HG03575 (cell line): ENCODE results near the gene TLE4.

ENCODE experiments used
- ATAC-seq: cut with Tn5 transposase; IDR thresholded peaks from one replicate; pipeline ENCODE4 v1.9.1; 2021; ENCODE audit not compliant: unreplicated experiment, insufficient number of reproducible peaks, low FRiP score; ENCODE audit errors: extremely low read depth

Gene TLE4

GRCh38 chr9:79698967-79699366 is 127.2 kb downstream of the TLE4 start:
- ATAC-seq = no peak

GRCh38 chr9:79699479-79699878 is 127.7 kb downstream of the TLE4 start:
- ATAC-seq = no peak

DNA sequence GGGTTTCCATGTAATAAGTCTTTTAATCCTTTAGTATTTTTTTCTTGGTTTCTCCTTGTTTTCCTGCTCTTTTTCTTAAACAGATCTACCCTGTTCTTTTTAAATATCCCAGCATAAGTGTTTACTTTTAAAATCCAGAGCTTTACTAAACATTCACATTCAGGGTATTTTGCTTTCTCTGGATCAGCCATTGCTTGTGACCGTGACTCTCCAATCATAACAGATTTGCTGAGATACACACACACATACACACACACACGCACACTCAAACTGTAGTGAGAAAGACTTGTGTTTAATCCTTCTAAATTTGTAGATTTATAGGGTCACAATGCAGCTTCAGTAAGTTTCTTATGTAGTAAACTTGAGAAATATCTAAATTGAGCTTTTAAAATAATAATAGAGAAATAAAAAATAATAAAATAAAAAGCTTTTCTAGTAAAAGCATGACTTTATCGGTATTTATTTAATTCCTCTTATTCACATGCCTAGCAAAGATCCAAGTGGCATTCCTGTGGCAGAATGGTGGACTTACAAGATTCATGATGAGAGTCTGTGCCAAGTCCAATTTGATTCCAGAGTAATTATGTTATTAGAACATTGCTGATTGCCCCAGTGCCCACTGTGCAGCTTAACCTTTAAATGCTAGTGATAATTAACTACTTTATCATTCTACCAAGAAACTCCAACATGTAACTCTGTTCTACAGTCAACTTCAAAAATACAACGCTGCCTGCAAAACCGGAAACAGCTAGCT is 129.0 kb downstream of the TLE4 start:
- no peak for ATAC-seq

DNA sequence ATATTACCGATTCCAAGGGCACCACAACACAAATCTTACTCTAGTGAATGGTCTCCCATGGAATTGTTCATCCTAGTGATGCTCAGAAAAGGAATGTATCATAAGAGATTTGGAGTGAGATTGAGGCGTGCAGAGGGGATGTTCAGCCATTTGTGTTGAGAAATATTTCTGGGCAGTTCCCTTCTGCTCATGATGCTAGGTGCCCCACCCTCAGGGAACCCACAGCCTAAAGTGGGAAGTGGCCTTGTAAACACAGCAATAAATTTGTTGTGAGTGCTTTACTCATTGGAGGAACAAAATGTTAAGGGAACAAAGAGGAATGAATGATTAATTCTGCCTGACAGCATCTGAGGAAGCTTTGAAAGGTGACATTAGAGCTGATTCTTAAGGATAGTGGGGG is 129.9 kb downstream of the TLE4 start:
- no peak for ATAC-seq

- no peak for ATAC-seq
These were observed 133.9 kb downstream of the TLE4 start for GRCh38 chr9:79705704-79706103.

DNA sequence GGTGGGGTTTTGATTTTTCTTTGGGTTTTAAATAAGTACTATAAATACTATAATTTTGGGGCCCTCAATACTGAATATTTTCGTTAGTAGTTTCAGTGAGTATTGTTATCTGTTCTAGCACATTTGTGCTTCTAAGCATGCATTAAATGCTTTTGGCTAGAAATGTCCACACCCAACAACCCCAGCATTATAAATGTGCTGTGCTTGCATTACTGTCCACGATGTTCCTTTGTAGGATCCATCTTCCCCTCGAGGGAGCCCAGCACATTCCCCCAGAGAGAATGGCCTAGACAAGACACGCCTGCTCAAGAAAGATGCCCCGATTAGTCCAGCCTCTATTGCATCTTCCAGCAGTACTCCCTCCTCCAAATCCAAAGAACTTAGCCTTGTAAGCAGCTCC is 134.7 kb downstream of the TLE4 start:
- no peak for ATAC-seq

DNA sequence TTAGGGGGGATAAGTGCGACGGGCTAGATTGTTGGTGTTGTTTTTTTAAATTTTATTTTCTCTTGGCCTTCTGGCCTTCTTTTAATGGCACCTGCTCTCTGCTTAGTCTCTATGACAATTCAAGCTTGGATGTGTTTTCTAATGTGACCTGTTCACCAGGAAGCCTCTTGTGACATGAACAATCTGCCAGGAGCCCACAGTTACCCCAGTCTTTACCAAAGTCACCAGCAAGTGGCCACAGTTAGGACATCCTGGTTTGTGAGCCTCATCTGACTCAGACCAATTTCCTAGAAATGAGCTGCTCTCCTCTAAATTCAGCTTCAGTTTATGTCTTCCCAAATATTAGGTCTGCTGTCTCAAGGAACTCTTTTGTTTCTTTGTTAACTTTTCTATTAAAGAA is 135.8 kb downstream of the TLE4 start:
- ATAC-seq = no peak

- no peak for ATAC-seq
These were observed 136.8 kb downstream of the TLE4 start for GRCh38 chr9:79708541-79708940.

GRCh38 chr9:79709743-79710674 is 138.2 kb downstream of the TLE4 start:
- no peak for ATAC-seq

DNA sequence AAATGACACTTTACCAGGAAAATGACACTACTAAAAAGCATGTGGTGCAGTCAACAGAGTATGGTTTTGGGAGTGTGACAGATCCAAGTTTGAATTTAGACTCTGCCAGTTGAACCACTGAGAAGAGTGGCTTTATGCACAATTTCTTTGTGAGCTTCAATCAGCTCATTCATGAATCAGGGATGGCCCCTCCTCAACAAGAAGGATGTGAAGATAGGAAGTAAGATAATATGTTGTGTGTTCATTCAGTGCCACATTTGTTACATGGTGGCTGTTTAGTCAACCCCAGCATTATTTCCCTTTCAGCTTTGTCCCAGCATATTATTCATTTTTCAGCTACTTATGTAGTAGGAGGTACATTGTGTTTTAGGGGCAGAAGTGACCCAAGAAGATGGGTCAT is 140.1 kb downstream of the TLE4 start:
- no peak for ATAC-seq

- ATAC-seq = no peak
These were observed 147.3 kb downstream of the TLE4 start for GRCh38 chr9:79719021-79719420.

- ATAC-seq = no peak
These were observed 148.2 kb downstream of the TLE4 start for GRCh38 chr9:79719989-79720388.

DNA sequence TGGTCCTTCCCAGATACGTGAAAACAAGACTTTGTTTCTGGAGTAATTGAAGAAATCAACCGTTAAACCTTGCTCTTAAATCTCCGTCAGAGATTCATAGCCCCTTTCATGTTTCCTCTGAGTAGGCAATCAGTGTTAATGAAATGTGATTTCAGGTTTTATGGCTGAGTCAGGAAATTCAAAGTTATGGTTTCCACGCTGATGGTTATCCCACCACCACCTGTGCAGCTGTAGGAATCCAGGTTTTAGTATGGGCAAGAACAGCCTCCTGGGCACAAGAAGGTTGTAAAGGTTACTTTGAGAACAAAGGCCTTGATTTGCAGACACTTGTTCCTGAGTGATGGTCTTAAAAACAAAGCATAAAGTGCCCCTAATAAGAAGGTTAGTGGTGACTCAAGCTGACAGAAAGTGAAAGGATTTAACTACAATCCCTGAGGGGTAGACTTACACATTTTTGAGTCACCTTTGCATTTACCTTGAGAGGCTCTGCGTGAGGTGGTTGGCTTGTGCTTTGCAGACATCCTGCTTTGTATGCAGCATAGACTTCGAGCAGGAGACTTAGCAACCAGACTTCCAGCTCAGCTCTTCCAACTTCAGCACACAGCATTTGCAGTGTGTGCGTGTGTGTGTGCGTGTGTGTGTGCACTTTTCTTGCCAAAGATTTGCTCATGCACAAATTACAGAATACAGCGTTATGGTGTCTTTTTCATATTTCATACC is 159.6 kb downstream of the TLE4 start:
- peak; percentile 83 for ATAC-seq

- no peak for ATAC-seq
These were observed 163.4 kb downstream of the TLE4 start for GRCh38 chr9:79735023-79735779.

DNA sequence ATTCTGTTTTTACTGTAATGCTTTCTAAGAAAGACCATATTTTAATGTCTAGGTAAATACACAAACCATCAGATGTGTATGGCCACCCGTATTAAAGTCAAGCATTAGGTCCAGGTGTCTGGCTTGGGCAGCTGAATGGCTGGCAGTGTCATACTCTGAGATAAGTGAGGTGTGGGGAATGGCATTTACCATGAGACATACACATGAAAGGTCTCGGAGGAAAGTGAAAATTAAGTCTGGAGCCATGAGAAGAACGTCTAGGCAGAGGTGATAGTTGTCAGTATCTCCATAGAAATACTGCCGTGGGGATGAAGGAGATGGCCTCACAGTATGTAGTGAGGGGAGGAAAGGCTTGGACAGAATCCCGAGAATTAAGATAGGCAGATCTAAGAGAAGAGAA is 164.3 kb downstream of the TLE4 start:
- ATAC-seq = no peak

- ATAC-seq = no peak
These were observed 169.6 kb downstream of the TLE4 start for GRCh38 chr9:79741381-79741780.

DNA sequence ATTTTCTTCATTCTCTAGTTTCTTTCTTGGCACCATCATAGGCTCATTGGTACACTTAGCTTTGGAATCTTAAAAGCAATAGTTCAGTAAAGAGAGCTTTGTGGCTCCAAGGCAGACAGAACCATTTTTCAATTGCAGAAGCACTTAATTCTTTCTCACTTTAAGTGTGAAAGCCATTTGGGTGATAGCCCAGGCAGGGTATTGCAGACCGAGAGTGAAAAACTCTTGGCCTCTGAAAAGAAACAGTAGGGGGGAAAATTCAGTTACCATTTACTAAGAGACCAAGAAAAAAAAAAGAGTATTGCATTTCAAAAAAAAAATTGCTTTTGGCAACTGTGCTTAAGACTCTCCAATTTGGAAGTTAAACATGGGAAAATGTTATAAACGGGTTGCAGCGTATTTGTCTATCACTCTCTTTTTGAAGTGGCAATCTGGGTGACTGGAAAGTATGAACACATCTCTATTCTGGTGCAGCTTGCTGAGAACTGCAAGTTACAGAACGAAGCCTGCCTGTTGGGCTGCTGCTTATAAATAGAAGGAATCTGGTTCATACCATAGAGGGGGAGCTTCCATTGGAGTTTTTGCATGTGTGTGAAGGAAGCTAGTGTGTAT is 170.5 kb downstream of the TLE4 start:
- no peak for ATAC-seq

DNA sequence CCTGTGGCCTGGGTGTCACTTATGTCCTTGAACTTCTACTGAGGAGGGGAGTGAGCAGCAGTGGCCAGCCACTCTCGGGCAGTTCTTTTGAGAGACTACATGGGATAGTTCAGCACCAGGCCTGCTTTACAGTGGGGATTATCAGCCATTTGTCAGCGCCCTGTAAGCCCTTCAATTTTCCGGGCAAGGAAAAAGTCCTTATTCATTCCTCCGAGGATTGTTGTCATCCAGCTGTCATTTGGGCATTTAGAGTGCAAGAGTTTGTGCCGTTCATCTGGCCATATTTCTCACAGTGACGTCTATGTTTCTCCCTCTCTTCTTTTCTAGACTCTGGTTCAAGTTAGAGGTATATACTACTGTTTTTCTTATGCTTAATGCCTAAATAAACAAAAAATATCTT is 172.8 kb downstream of the TLE4 start:
- no peak for ATAC-seq
